ENCODE measurements around the gene GALNT1. TPM values are rescaled to one million over a fixed set of nuclear protein-coding genes. Genes with fewer than 3 reads are reported as not detected.
A peak's percentile ranks its signal among the peaks of the same experiment; 100 is the strongest.

Gene GALNT1
- total RNA-seq, 1 donor from 2014 or later = 48.0 TPM

DNA sequence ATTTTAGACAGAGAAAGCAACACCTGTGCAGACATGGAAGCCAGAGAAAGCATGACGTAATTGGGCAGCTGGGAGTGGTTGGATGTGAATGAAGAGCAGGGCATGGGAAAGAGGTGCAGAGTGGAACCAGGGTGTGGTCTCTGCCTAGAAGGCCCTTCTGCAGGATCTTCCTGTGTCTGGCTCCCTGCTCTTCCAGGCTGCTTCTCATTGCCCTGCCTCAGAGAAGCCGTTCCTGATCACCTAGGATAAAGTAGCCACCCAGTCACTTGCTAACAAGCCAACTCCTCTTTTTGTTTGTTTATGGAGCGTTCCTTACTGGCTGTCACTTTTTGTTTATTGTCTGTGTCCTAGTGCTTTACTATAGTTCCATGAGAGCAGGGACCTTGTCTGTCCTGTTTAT lies 28.5 kb downstream of the GALNT1 start:
- intact Hi-C loops (cut with DNase I) = no loop called here
- ATAC-seq (ENCODE audit: poor library complexity) (peak; percentile 47), DNase-seq (no peak)

GRCh38 chr18:35610724-35611123 lies 29.2 kb downstream of the GALNT1 start:
- peak; percentile 54 for ATAC-seq (ENCODE audit: poor library complexity)
- intact Hi-C loops (cut with DNase I) = no loop called here
- DNase-seq = no peak

- peak; percentile 35 for DNase-seq
- intact Hi-C loops (cut with DNase I) = no loop called here
- no peak for ATAC-seq (ENCODE audit: poor library complexity)
These were observed 30.0 kb downstream of the GALNT1 start for GRCh38 chr18:35611518-35611917.

GRCh38 chr18:35616074-35616473 lies 34.5 kb downstream of the GALNT1 start:
- ATAC-seq (ENCODE audit: poor library complexity) (no peak), DNase-seq (no peak)
- intact Hi-C loops (cut with DNase I) = no loop called here

- ATAC-seq (ENCODE audit: poor library complexity) (peak; percentile 32), DNase-seq (peak; percentile 47)
- intact Hi-C loops (cut with DNase I) = no loop called here
These were observed 35.3 kb downstream of the GALNT1 start for GRCh38 chr18:35616664-35617423.

GRCh38 chr18:35617865-35618264 lies 36.3 kb downstream of the GALNT1 start:
- DNase-seq (no peak), ATAC-seq (ENCODE audit: poor library complexity) (no peak)
- intact Hi-C loops (cut with DNase I) = no loop called here

- ATAC-seq (ENCODE audit: poor library complexity) (no peak), DNase-seq (no peak)
- intact Hi-C loops (cut with DNase I) = no loop called here
These were observed 36.7 kb downstream of the GALNT1 start for GRCh38 chr18:35618289-35618688.

GRCh38 chr18:35618696-35619095 lies 37.2 kb downstream of the GALNT1 start:
- ATAC-seq (ENCODE audit: poor library complexity) (no peak), DNase-seq (no peak)
- intact Hi-C loops (cut with DNase I) = no loop called here

DNA sequence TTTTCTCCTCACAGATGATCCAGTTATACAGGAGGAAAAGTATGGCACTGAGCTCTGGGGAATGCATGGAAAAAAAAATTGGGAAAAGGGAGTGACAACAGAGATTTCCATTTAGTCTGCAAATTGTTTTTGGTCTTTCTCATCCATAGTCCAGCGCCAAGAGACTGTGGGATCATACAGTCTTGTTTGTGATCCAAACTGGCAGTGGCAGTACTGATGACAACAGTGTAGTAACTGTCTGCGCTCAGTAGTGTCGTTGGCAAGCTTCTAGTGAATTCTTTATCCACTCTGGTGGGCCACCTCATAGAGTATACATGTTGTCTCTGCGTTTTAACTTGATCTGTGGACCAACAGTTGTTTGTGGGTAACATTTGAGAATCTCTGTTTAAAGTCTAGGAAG lies 37.9 kb downstream of the GALNT1 start:
- ATAC-seq (ENCODE audit: poor library complexity) (peak; percentile 93), DNase-seq (no peak)
- intact Hi-C loops (cut with DNase I) = no loop called here

DNA sequence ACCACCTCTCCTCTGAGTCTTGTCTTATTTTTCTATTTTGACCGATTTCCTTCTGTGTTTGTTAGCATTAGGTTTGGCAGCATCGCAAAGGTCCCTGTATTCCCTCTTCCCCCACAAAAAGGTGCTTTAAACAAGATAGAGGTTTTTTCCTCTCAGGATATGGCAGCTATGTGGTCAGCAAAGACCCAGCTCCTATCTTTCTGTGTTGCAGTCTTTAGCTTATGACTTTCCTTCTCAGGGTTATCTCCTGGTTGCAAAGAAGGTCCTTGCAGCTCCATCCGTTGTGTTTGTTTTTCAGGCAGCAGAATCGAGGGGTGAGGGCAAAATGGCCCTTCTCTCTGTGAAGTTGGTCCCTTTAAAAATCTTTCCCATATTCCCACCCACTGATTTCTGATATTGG lies 38.4 kb downstream of the GALNT1 start:
- ATAC-seq (ENCODE audit: poor library complexity) = no peak
- intact Hi-C loops (cut with DNase I) = no loop called here
- no peak for DNase-seq

- peak; percentile 53 for ATAC-seq (ENCODE audit: poor library complexity)
- no peak for DNase-seq
- intact Hi-C loops (cut with DNase I) = no loop called here
These were observed 39.2 kb downstream of the GALNT1 start for GRCh38 chr18:35620765-35621164.

- intact Hi-C loops (cut with DNase I) = no loop called here
- ATAC-seq (ENCODE audit: poor library complexity) (no peak), DNase-seq (no peak)
These were observed 41.7 kb downstream of the GALNT1 start for GRCh38 chr18:35623255-35623654.

DNA sequence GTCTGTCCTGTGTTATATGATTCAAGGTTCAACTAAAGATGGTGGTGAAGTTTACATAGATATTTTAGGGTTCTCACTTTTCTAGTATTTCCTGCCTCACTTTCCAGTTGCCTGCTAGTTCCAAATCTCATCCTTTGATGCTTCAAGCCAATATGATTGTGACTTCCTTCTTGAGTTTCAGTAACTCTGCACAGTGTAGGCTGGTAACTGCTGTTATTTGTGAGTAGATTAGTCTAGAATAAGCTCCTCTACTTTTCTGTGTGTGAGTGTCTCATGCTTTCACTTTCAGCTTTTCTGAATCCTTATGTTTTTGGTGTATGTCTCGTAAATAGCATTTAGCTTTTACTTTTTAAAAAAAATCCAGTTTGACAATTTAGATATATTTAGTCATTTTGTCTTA lies 42.6 kb downstream of the GALNT1 start:
- intact Hi-C loops (cut with DNase I) = no loop called here
- no peak for ATAC-seq (ENCODE audit: poor library complexity)
- no peak for DNase-seq

DNA sequence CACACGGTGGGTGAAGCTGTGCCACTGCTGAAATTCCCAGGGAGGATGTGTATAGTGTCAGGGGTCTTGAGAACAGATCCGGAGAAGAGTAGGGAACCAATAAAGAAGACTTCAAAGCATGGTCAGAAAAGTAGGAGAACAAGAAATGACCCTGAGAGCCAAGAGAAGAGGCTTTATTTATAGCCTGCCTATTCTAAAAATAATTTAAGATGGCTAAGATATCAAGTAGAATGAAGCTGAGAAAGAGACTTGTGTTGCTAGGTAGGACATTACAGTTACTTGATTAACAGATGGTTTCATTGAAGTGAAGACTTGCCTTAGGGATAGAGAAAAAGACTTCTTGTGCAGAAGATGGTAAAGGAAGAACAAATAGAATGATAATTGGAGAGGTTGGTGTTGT lies 43.7 kb downstream of the GALNT1 start:
- intact Hi-C loops (cut with DNase I) = no loop called here
- no peak for ATAC-seq (ENCODE audit: poor library complexity)
- no peak for DNase-seq

- intact Hi-C loops (cut with DNase I) = no loop called here
- ATAC-seq (ENCODE audit: poor library complexity) = no peak
These were observed 52.2 kb downstream of the GALNT1 start for GRCh38 chr18:35633761-35634160.

DNA sequence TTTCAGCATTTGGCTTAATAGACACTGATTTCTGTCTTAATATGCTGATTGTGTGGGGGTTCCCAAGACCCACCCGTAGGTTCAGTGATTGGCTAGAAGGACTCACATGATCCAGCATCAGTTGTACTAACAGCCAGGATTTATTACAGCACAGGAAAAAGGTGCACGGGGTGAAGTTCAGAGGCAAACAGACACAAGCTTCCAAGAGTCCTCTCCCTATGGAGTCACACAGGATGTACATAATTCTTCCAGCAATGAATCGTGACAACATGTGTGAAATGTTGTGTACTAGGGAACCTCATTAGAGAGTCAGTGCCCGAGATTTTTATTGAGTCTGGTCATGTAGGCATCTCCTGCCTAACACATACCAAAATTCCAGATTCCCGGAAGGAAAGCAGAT lies 52.8 kb downstream of the GALNT1 start:
- DNase-seq (no peak), ATAC-seq (ENCODE audit: poor library complexity) (no peak)
- intact Hi-C loops (cut with DNase I) = no loop called here

More at GRCh38 chr18:35633761-35634160, 52.2 kb downstream of the GALNT1 start:
- DNase-seq = no peak

DNA sequence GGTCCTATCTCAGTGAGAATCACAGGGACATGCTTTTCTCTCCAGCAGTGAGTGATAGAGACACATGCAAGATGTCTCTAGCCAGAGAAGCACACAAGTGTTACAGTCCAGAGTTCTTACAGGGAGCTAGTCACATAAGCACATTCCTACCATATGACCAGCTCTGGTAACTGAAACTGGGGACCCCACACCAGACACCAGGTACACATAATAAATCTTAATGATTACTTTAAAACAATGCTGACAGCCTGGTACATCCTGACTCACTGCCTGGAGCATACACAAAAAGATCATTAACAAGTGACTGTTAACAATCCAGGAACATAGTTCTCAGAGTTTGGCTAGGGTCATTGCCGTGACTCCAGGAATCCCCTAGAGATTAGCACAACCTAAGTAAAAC lies 53.6 kb downstream of the GALNT1 start:
- no peak for ATAC-seq (ENCODE audit: poor library complexity)
- intact Hi-C loops (cut with DNase I) = no loop called here
- DNase-seq = no peak

- intact Hi-C loops (cut with DNase I) = no loop called here
- ATAC-seq (ENCODE audit: poor library complexity) = no peak
These were observed 55.7 kb downstream of the GALNT1 start for GRCh38 chr18:35637227-35637626.

GRCh38 chr18:35639296-35639695 lies 57.8 kb downstream of the GALNT1 start:
- ATAC-seq (ENCODE audit: poor library complexity) = no peak
- intact Hi-C loops (cut with DNase I) = no loop called here
- no peak for DNase-seq

More at GRCh38 chr18:35637227-35637626, 55.7 kb downstream of the GALNT1 start:
- no peak for DNase-seq

GRCh38 chr18:35641467-35641866 lies 59.9 kb downstream of the GALNT1 start:
- intact Hi-C loops (cut with DNase I) = no loop called here
- DNase-seq (no peak), ATAC-seq (ENCODE audit: poor library complexity) (no peak)

DNA sequence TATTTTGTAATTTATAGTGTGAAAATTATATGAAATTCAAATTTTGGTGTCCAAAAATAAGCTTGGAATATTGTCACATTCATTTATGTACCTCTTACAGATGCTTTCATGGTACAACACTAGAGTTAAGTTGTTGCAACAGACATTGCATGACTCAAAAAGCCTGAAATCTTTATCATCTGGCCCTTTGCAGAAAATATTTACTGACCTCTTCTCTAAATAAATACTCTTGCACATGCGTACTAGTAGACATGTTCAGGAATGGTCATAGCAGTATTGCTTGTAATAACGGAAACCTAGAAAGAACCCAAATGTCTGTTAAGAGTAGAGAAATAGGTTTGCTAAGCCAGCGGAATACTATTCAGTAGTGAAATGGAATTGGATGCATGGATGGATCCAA lies 60.4 kb downstream of the GALNT1 start:
- ATAC-seq (ENCODE audit: poor library complexity) = no peak
- intact Hi-C loops (cut with DNase I) = no loop called here
- DNase-seq = no peak

Data from Right ventricle myocardium superior (tissue), 1 donor.